ENCODE measurements around the gene UBQLN4.

Gene UBQLN4

GRCh38 chr1:156053768-156054499 lies at the start of gene UBQLN4:
Gene UBQLN4, minus strand, starts transcription at chr1:156053798. Its CDS starts 97 bp downstream, at chr1:156053701.
- peak; percentile 91 for DNase-seq

DNA sequence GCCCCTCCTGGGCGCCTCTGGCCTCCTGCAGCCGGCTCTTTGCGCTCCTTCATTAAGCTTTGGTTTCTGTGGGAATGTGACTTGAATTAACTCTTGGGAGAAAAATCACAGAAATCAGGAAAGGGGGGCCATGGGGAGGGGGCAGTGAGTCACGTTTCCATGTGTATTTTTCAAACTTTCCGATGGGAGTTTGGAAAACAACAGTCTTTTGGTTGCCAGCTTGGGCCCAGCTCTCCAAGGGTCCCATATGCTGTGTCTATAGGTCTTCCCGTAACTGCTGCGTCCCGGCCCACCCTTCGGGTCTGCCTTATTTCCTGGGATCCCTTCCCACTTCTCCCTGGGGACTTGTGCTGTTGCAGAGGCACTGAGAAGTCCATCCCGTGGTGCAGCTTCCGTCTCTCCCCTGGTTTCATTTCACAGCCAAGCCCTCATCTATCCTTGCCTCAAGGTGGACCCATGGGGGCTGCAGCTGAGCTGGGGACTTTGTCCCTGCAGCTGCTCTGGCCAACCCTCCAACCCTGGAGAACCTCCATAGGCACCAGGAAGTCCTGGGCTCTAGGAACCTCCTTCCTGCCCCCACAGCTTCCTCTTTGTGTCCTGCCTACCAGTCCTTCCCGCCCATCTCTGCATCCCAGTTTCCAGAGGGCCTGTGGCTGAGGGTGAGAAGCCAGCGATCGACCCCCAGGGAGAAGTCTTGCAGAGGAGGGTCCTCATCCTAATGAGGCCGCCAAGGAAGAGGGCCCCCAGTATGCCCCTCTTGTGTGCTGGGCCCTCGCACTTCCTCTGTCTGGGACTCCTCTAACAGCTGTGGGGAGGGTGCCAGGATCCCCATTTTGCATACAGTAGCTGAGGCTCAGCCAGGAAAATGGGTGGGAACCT lies 49.3 kb upstream of the UBQLN4 start:
- no peak for DNase-seq

GRCh38 chr1:156101880-156102279 lies 48.3 kb upstream of the UBQLN4 start:
- DNase-seq = no peak

DNA sequence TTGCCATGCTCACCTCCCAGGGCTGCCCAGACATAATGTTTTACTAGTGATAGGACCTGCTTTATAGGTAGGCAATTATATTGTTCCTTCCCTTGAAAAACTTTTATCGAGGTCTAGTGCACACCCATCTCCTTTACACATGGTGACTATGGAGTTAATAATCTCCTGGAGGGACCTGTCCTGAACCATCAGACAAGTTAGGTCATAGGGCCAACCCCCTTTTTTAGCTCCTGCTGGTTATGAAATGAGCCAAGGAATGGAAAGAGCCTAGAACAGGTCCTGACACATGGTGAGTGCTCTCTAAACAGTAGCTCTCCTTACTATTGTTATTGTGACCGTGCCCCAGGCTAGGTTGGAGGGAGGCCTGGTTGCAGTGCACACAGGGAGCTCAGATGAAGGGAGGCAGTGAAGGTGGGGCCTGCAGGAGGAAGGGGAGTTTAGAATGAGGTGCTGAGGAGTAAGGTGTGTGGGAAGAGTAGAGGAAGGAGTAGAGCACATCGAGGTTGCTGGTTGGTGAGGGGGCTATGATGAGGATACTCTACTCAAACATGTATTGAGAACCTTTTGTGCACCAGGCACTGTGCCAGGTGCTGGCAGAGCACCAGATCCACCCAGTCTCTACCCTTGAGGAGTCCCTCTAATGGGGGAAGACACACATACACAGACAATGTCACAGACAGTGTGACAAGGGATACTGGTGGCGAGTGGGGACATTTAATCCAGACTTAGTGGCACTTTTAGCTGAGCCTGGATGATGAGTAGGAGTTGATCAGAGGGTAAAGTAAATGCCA lies 46.8 kb upstream of the UBQLN4 start:
- no peak for DNase-seq

DNA sequence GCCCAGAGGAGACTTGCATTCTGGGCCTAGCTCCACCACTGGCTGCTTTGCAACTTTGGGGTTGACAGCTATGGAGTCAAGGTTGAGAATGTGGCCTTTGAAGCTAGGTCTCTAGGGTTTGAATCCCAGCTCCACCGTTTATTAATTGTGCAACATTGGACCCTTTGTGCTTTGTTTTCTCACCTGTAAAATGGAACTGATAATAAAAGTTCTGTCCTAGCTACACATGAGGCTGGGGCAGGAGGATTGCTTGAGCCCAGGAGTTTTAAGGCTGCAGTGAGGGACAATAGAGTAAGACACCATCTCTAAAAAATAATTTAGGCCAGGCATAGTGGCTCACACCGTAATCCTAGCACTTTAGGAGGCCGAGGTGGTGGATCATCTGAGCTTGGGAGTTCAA lies 45.7 kb upstream of the UBQLN4 start:
- DNase-seq = no peak

DNA sequence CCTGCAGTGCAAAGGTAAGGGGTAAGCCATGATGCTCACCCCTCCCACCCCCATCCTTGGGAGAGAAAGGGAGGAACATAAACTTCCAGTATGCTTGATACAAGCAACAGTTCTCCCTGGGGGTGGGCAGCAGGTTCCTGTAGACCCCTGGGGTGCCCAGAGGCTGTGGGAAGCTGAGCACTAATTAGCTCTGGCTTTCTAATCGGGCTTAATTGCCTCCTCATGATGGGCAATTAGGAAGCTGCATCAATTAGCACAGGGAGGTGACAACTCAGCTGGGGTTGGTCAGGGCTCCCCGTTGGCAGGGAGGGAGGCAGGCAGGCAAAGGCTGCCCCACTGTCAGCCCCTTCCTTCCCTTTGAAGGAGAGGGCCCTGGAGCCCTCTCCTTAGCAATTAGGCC lies 45.2 kb upstream of the UBQLN4 start:
- DNase-seq = peak; percentile 76

- no peak for DNase-seq
These were observed 44.0 kb upstream of the UBQLN4 start for GRCh38 chr1:156097499-156098178.

DNA sequence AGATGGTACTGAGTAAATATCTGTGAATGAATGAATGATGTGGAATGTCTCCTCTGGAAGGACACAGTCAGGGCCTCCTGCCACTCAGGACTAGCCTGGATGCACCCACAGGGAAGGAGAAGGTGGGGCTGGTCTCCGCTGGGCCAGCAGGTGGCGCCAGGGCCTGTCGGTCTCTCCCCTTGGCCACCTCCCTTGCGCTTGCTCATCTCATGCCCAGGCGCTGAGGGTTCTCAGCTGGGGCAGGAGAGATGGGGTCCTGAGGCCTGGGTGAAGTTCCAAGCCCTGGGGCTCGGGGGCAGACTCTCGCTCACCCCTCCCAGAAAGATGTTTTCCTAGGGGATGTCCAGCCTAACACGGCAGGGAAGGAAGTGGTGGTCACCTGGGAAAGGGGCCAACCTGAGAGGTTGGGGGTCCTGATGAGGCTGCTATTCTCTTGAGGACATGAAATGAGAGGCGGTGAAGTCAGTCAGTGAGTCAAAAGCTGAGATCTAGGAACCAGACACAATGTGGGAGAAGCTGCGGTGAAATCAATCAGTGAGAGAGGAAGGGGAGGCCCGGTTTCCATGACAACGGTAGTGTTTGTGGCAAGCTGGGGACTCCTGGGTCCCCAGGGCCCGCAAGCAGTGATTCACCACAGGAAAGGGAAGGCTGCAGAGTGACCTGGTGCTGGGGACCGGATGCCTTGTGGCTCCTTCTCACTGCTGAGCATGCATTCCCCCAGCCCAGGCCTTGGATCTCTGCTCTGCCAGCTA lies 43.2 kb upstream of the UBQLN4 start:
- DNase-seq = peak; percentile 65

- no peak for DNase-seq
These were observed 42.4 kb upstream of the UBQLN4 start for GRCh38 chr1:156095906-156096508.

DNA sequence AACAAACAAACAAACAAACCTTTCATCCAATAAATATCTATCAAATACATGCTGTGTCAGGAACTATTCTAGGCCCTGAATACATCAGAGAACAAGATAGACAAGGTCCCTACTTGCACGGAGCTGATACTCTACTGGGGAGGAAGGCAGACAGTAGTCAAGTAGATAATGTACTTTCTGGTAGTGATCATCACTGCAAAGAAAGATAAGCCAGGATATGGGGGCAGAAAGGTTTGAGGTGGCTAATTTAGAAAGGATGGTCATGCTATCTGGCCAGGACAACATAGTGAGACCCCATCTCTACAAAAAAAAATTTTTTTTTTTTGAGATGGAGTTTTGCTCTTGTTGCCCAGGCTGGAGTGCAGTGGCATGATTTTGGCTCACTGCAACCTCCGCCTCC lies 38.0 kb upstream of the UBQLN4 start:
- DNase-seq = no peak

DNA sequence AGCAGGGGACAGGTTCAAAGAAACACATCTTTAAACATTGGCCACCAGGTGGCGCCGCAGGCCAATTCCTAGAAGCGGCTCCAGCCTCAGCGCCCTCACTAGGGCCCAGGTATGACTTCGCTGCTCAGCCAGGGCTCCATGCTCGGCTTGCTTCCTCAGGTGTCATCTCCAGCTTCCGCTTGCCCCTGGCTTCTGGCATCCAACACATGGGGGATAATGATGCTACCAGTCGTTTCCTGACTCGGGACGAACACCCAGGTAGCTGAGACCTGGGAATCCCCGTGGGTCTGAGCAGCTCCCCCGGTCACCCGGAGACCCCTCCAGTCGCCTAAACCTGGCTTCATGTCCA lies 37.2 kb upstream of the UBQLN4 start:
- DNase-seq = peak; percentile 84

GRCh38 chr1:156090138-156090839 lies 36.7 kb upstream of the UBQLN4 start:
- DNase-seq = no peak

DNA sequence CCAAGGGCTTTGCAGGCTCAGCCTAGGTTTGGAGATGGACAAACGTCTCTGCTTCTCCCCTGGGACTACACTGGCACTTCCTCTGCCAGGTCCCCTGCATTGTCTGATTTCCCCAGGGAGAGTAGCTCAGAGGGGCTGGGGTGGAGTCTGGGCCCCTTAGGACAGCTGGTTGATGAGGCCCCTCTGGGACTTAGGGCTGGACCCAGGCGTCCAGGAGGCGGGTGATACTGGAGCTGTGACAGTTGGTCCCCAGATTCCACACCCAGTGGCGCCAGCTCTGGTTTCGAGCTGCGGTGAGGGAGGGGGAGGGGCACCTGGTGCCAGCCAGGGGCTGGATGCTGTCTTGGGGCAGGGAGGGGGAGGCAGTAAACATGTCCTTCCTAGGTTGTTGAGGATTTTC lies 36.1 kb upstream of the UBQLN4 start:
- no peak for DNase-seq

DNA sequence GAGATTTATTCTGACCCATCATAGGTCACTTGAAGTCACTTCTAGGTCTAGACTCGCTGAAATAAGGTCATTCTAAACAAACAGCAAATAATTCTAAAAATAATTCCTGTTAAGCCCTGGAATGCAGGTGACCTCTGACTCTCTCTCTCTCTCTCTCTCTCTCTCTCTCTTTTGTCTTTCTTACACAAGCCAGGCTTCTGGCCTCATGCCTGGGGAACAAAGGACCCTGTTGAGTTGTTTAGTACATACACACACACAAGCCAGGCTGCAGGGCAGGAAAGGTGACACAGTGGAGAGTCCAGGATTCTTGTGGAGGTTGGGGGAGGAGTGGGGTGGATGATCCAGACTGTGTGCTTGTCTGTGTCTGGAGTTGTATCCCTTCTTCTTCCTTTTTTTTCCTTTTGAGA lies 32.7 kb upstream of the UBQLN4 start:
- DNase-seq = no peak

- no peak for DNase-seq
These were observed 30.5 kb upstream of the UBQLN4 start for GRCh38 chr1:156083800-156084790.

GRCh38 chr1:156082309-156083091 lies 28.9 kb upstream of the UBQLN4 start, which contains the start of gene MEX3A:
Gene MEX3A, minus strand, starts transcription at chr1:156082465. Its CDS starts 467 bp downstream, at chr1:156081998.
- DNase-seq = peak; percentile 86

DNA sequence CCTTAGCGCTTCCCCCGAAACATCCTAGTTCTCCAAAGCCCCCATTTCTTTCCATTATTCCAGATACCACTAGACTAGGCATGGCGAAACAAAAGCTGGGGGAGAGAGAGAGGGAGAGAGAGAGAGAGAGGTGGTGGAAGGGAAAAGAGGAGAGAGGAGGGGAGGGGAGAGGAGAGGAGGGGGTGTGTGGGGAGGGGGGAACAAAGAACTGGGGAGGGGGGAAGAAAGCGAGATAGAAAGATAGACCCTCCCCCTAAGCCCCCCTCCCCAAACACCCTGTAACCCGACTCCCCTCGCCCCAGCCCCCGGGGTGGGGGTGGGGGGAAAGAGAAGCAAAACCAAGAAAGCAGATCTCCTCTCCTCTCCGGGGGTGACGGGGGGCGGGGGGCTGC lies 28.3 kb upstream of the UBQLN4 start:
- peak; percentile 57 for DNase-seq

GRCh38 chr1:156081180-156081916 lies 27.8 kb upstream of the UBQLN4 start:
- DNase-seq = peak; percentile 26

Data from NCI-H146 (cell line).